SK-N-SH (cell line): ENCODE results near the gene UBC.

Experiments
- CTCF ChIP-seq: fragments of 200-600 bp; sonication (generic); IDR thresholded peaks from 2 replicates; pipeline ENCODE4 v1.6.1; 2017; ENCODE audit warnings: antibody characterized with exemption, mild to moderate bottlenecking, moderate library complexity
- EP300 ChIP-seq, 2 experiments: IDR thresholded peaks; 2 replicates each; pipeline versions ENCODE4 v1.4.0 to v1.6.1; 2012; ENCODE audit warnings: borderline replicate concordance in 1 of 2, low read depth in 1 of 2, low read length in 1 of 2
- EZH2phosphoT487 ChIP-seq: fragments of 200-600 bp; sonication (generic); IDR thresholded peaks from 2 replicates; pipeline ENCODE4 v1.6.1; 2017; ENCODE audit warnings: low read depth, mixed run types, mild to moderate bottlenecking, antibody characterized with exemption, moderate library complexity, borderline replicate concordance
- JUND ChIP-seq: IDR thresholded peaks from 2 replicates; pipeline ENCODE4 v1.4.0; 2012
- MAX ChIP-seq: IDR thresholded peaks from 2 replicates; pipeline ENCODE4 v1.4.0; 2012; ENCODE audit warnings: low read depth
- POLR2AphosphoS5 ChIP-seq: IDR thresholded peaks from 2 replicates; pipeline ENCODE4 v1.6.1; 2012; ENCODE audit warnings: low read depth, low read length
- RAD21 ChIP-seq: IDR thresholded peaks from 2 replicates; pipeline ENCODE4 v1.6.1; 2012; ENCODE audit warnings: mild to moderate bottlenecking, low read length
- REST ChIP-seq: IDR thresholded peaks from 2 replicates; pipeline ENCODE4 v1.6.1; 2012; ENCODE audit warnings: mild to moderate bottlenecking, low read depth, low read length, moderate library complexity
- SIN3A ChIP-seq: IDR thresholded peaks from 2 replicates; pipeline ENCODE4 v1.6.1; 2012; ENCODE audit warnings: low read depth, mild to moderate bottlenecking, low read length, moderate library complexity, borderline replicate concordance
- SMC3 ChIP-seq: IDR thresholded peaks from 2 replicates; pipeline ENCODE4 v1.6.1; 2012; ENCODE audit warnings: low read depth, low read length, improper control_type of control experiment
- TCF12 ChIP-seq: IDR thresholded peaks from 2 replicates; pipeline ENCODE4 v1.4.0; 2012

GRCh38 chr12:124864326-124864752 lies 50.1 kb downstream of the UBC start:
- TF ChIP-seq RAD21, result no peak
- TF ChIP-seq REST, result no peak
- no peak for TF ChIP-seq EZH2phosphoT487
- TF ChIP-seq CTCF, result no peak
- TF ChIP-seq POLR2AphosphoS5, result no peak
- TF ChIP-seq SIN3A, result no peak
- no peak for TF ChIP-seq EP300 (IDR thresholded peaks at IDR 0.05; ENCODE audit: borderline replicate concordance in 1 of 2, low read depth in 1 of 2, low read length in 1 of 2)
- TF ChIP-seq SMC3, result no peak
- TF ChIP-seq MAX, result no peak
- TF ChIP-seq TCF12, result no peak
- TF ChIP-seq JUND, result no peak
